Mesendoderm (in vitro differentiated cells): ENCODE measurements around the gene ZBED5.

ENCODE experiments used
- DNase-seq: peaks from one replicate; pipeline ENCODE4 v3.0.0; 2013
- H2AK5ac ChIP-seq: 2 replicates; pipeline ENCODE4 v1.6.1; 2013; ENCODE audit warnings: low read length, inconsistent platforms
- H2BK120ac ChIP-seq: 2 replicates; pipeline ENCODE4 v1.6.1; 2013; ENCODE audit warnings: low read depth, mild to moderate bottlenecking, low read length, moderate library complexity, mixed read lengths
- H2BK15ac ChIP-seq: replicated peaks from 2 replicates; pipeline ENCODE4 v1.6.1; 2013; ENCODE audit warnings: low read depth, mild to moderate bottlenecking, moderate library complexity
- H2BK5ac ChIP-seq: 2 replicates; pipeline ENCODE4 v1.6.1; 2013; ENCODE audit warnings: low read length, inconsistent platforms
- H3K18ac ChIP-seq: 2 replicates; pipeline ENCODE4 v1.6.1; 2013; ENCODE audit warnings: mild to moderate bottlenecking, low read length, mixed read lengths
- H3K23ac ChIP-seq: one replicate; pipeline ENCODE4 v1.6.1; 2013; ENCODE audit warnings: low read length
- H3K27ac ChIP-seq: 2 replicates; pipeline ENCODE4 v1.5.1; 2013; ENCODE audit warnings: low read depth, mild to moderate bottlenecking, inconsistent platforms, low read length, moderate library complexity
- H3K27me3 ChIP-seq: 2 replicates; pipeline ENCODE4 v1.6.1; 2013; ENCODE audit warnings: low read length, control low read depth, mild to moderate bottlenecking, inconsistent platforms; ENCODE audit not compliant: insufficient read depth, poor library complexity
- H3K36me3 ChIP-seq: 2 replicates; pipeline ENCODE4 v1.6.1; 2013; ENCODE audit warnings: low read length, inconsistent platforms; ENCODE audit not compliant: control insufficient read depth, insufficient read depth
- H3K4ac ChIP-seq: one replicate; pipeline ENCODE4 v1.6.1; 2013; ENCODE audit warnings: low read depth, mild to moderate bottlenecking, low read length, moderate library complexity
- H3K4me1 ChIP-seq: 2 replicates; pipeline ENCODE4 v1.6.1; 2013; ENCODE audit warnings: low read depth, low read length, inconsistent platforms; ENCODE audit not compliant: control insufficient read depth
- H3K4me2 ChIP-seq: 2 replicates; pipeline ENCODE4 v1.6.1; 2013; ENCODE audit warnings: low read length
- H3K4me3 ChIP-seq: 2 replicates; pipeline ENCODE4 v1.5.1; 2013; ENCODE audit warnings: mild to moderate bottlenecking, low read length
- H3K56ac ChIP-seq: one replicate; pipeline ENCODE4 v1.6.1; 2013; ENCODE audit warnings: low read length
- H3K79me1 ChIP-seq: 2 replicates; pipeline ENCODE4 v1.6.1; 2013; ENCODE audit warnings: low read length, inconsistent platforms
- H3K79me2 ChIP-seq: 2 replicates; pipeline ENCODE4 v1.6.1; 2013; ENCODE audit warnings: mild to moderate bottlenecking, low read length; ENCODE audit not compliant: control insufficient read depth, insufficient read depth
- H3K9ac ChIP-seq: 2 replicates; pipeline ENCODE4 v1.6.1; 2013; ENCODE audit warnings: low read length, inconsistent platforms
- H4K5ac ChIP-seq: one replicate; pipeline ENCODE4 v1.6.1; 2013; ENCODE audit warnings: low read length
- H4K8ac ChIP-seq: one replicate; pipeline ENCODE4 v1.6.1; 2013; ENCODE audit warnings: low read depth, mild to moderate bottlenecking, control low read depth, low read length, moderate library complexity
- WGBS: extraction: QIAGEN DNeasy Blood & Tissue Kit; methylation state at CpG from one replicate; pipeline ENCODE4 v1.1.7; 2013; ENCODE audit warnings: low lambda C conversion rate, missing lambda C conversion rate; ENCODE audit not compliant: insufficient coverage; ENCODE audit errors: extremely low coverage; 5-methylcytosine and 5-hydroxymethylcytosine counted together

The ZBED5 gene

DNA sequence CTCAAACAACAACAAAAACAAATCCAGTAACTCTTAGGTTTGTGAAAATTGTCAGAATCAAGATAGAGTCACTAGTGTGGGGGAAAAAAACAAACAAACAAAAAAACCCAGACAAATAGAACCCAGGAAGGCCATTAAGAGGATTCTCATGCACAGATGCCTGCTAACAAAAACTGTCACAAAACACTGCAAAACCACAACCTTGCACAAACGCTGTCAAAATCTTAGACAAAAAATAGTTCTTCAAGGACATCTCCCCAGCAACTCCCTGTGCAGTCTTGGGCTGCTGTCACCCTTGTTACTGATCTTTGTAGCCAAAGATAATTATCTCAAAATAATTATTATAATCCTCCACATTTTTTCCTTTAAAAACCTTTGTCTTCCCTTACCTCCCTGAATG, 4.6 kb upstream of the ZBED5 start:
- Histone ChIP-seq H2BK5ac (no peak overlapping the region), H4K8ac (no peak overlapping the region), H3K4me1 (no peaks in the 10 kb centered on the region), H2AK5ac (no peak overlapping the region), H3K79me2 (no peaks in the 10 kb centered on the region), H3K4ac (no peak overlapping the region), H3K23ac (no peak overlapping the region), H4K5ac (no peak overlapping the region), H3K18ac (no peak overlapping the region), H2BK15ac (no peak overlapping the region), H3K4me3 (no peak overlapping the region), H3K9ac (no peak overlapping the region), H3K36me3 (no peaks in the 10 kb centered on the region), H3K79me1 (no peaks in the 10 kb centered on the region), H3K27ac (no peak overlapping the region), H2BK120ac (no peak overlapping the region), H3K4me2 (no peak overlapping the region), H3K56ac (no peak overlapping the region), H3K27me3 (no peaks in the 10 kb centered on the region)
- no peak for DNase-seq
- WGBS: no CpG with 5 or more reads among the region's 1 CpG

DNA sequence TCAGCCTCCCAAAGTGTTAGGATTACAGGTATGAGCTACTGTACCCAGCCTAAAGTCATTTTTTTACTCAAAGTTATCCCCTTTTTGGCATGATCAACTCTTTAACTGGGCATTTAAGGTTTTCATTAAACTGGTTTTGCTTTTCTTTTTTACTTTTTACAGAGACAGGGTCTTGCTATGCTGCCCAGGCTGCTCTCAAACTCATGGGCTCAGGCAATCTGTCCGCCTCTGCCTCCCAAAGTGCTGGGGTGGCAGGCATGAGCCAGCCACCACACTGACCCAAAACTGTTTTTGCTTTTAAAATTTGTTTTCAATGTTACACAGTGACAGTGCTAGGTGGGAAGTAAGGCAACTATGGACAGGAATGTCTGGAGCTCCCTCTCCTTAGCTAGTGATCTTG, 3.9 kb upstream of the ZBED5 start:
- Histone ChIP-seq H3K9ac (no peak overlapping the region), H3K79me2 (peaks cover 3% of the 10 kb centered on the region), H3K4me2 (no peak overlapping the region), H2BK5ac (no peak overlapping the region), H3K4ac (no peak overlapping the region), H4K8ac (no peak overlapping the region), H3K4me1 (no peaks in the 10 kb centered on the region), H3K27me3 (no peaks in the 10 kb centered on the region), H3K27ac (no peak overlapping the region), H2AK5ac (no peak overlapping the region), H3K4me3 (no peak overlapping the region), H3K56ac (no peak overlapping the region), H2BK15ac (no peak overlapping the region), H4K5ac (no peak overlapping the region), H2BK120ac (no peak overlapping the region), H3K23ac (no peak overlapping the region), H3K18ac (no peak overlapping the region), H3K79me1 (no peaks in the 10 kb centered on the region), H3K36me3 (no peaks in the 10 kb centered on the region)
- no CpG with 5 or more reads among the region's 1 CpG for WGBS
- no peak for DNase-seq

DNA sequence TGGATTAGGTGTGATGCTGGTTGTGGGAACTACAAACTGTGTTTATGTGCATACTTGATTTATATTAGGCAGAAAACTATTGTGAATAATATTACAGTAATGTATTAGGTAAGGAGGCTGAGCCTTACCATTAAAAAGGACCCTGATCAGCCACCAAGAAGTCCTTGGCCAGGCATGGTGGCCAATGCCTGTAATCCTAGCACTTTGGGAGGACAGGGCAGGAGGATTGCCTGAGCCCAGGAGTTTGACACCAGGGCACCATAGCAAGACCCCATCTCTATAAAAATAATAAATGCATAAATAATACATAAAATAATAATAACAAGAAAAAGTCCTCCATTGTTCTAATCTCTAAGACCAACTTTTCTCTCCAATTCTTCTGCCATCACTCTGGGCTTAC, 3.2 kb upstream of the ZBED5 start:
- H2BK5ac ChIP-seq: no peak overlapping the region
- no peak overlapping the region for H3K18ac ChIP-seq
- H3K9ac ChIP-seq: no peak overlapping the region
- H3K4me1 ChIP-seq: no peaks in the 10 kb centered on the region
- no peak for DNase-seq
- no peak overlapping the region for H4K5ac ChIP-seq
- no peaks in the 10 kb centered on the region for H3K79me1 ChIP-seq
- H3K23ac ChIP-seq: no peak overlapping the region
- H3K27me3 ChIP-seq: no peaks in the 10 kb centered on the region
- H3K36me3 ChIP-seq: no peaks in the 10 kb centered on the region
- no peak overlapping the region for H4K8ac ChIP-seq
- no peak overlapping the region for H3K4me3 ChIP-seq
- peaks cover 11% of the 10 kb centered on the region for H3K79me2 ChIP-seq
- H3K4ac ChIP-seq: no peak overlapping the region
- no peak overlapping the region for H3K56ac ChIP-seq
- no peak overlapping the region for H2AK5ac ChIP-seq
- no peak overlapping the region for H3K4me2 ChIP-seq
- no peak overlapping the region for H2BK15ac ChIP-seq
- H2BK120ac ChIP-seq: no peak overlapping the region
- H3K27ac ChIP-seq: no peak overlapping the region

DNA sequence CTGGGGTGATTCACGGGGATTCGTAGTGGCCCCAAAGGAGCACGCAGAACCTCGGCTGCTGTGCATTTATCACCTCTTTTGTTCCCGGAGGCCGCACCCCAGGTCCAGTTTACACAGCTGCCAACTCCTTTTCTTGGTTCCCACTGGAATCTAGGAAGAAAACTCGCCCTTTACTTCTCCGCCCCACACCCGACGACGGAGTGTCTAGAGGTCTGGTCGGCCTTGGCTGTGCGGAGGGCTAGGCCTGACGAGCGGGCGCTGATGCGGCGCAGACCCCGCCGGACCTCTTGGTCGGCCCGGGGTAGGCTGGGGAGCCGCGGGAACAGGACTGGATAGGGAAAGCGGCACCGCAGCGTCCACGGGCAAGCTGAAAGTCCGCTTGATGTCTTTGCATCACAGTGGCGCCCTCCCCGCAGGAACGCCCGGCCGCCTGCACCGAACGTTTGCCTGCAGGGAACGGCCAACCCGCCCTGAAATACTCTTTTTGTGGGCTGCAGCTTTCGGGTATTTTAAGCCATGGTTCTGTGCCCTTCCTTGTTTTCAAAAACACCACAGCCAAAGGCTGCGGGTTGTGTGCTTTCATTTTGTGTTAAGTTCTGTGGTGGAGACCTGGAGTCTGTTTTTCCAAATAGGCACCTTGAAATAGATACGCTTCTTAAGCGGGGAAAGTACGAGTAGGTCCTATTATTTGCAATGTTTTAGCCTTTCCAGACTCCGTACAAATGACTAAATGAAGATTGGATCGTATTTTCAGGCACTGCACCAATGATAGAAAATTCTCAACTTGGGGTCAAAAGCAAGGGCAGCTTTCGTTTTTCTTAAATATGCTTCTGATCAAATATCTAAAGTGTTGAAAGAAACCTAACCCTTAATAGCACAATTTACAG, 829 bp upstream of the ZBED5 start:
- peak overlapping the region; percentile 89 for H3K27ac ChIP-seq
- peak overlapping the region; percentile 78 for H2BK5ac ChIP-seq
- peaks cover 14% of the 10 kb centered on the region for H3K79me2 ChIP-seq
- peak overlapping the region; percentile 88 for H3K56ac ChIP-seq
- H3K9ac ChIP-seq: peak overlapping the region; percentile 81
- H2AK5ac ChIP-seq: no peak overlapping the region
- H3K18ac ChIP-seq: peak overlapping the region; percentile 72
- peak; percentile 86 for DNase-seq
- H3K27me3 ChIP-seq: no peaks in the 10 kb centered on the region
- H3K23ac ChIP-seq: peak overlapping the region; percentile 32
- no peak overlapping the region for H2BK120ac ChIP-seq
- H4K5ac ChIP-seq: peak overlapping the region; percentile 59
- H3K4me2 ChIP-seq: peak overlapping the region; percentile 18
- WGBS: no CpG with 5 or more reads among the region's 46 CpGs
- peaks cover 1% of the 10 kb centered on the region for H3K36me3 ChIP-seq
- peak overlapping the region; percentile 79 for H3K4me3 ChIP-seq
- no peak overlapping the region for H4K8ac ChIP-seq
- peak overlapping the region; percentile 44 for H3K4ac ChIP-seq
- peaks cover 3% of the 10 kb centered on the region for H3K79me1 ChIP-seq
- no peak overlapping the region for H2BK15ac ChIP-seq
- H3K4me1 ChIP-seq: no peaks in the 10 kb centered on the region

DNA sequence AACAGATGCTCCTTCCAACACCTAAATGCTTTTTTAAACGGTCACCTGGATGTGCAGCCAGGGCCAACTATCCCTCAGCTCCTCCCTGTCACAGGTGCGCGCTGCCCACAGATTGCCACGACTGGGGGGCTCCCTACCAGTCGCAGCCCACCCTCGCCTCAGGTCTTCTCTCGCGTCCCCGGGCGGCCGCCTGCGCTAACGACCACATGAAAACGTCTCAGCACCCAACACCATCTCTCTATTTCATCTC, 469 bp downstream of the ZBED5 start:
- Histone ChIP-seq H3K18ac (peak overlapping the region; percentile 34), H3K27me3 (no peaks in the 10 kb centered on the region), H2BK5ac (peak overlapping the region; percentile 94), H3K79me1 (peaks cover 5% of the 10 kb centered on the region), H3K56ac (peak overlapping the region; percentile 97), H3K27ac (peak overlapping the region; percentile 95), H3K4me3 (peak overlapping the region; percentile 75), H3K4me1 (no peaks in the 10 kb centered on the region), H3K9ac (peak overlapping the region; percentile 95), H3K4ac (peak overlapping the region; percentile 77), H3K36me3 (peaks cover 1% of the 10 kb centered on the region), H4K8ac (no peak overlapping the region), H3K23ac (no peak overlapping the region), H2BK15ac (no peak overlapping the region), H3K4me2 (peak overlapping the region; percentile 9), H4K5ac (no peak overlapping the region), H2AK5ac (peak overlapping the region; percentile 14), H2BK120ac (no peak overlapping the region), H3K79me2 (peaks cover 14% of the 10 kb centered on the region)
- no CpG with 5 or more reads among the region's 14 CpGs for WGBS
- DNase-seq: no peak
